Measurements from ENCODE around the gene MAP3K7. TPM values are rescaled to one million over a fixed set of nuclear protein-coding genes. Genes with fewer than 3 reads are reported as not detected.
A peak's percentile ranks its signal among the peaks of the same experiment; 100 is the strongest.

The MAP3K7 gene
- total RNA-seq, 5 donors from 2014 or later (not counting 1 experiment from before 2014, with no cell fraction given) = 21.1 to 25.6 (median 24.2) TPM

GRCh38 chr6:90480666-90481065 lies 106.2 kb downstream of the MAP3K7 start:
- WGBS (ENCODE audit: insufficient coverage) = 100% methylated on average over 1 of the region's 4 CpGs

GRCh38 chr6:90479603-90479926 lies 107.3 kb downstream of the MAP3K7 start:
- Mint-ChIP-seq H3K27me3 (no peaks in the 10 kb centered on the region), H3K27ac (peak overlapping the region in 1 of 2 donors; percentile 31), H3K36me3 (no peaks in the 10 kb centered on the region), H3K4me1 (peaks cover 21 to 35% (median 35%) of the 10 kb centered on the region in 3 donors), H3K4me3 (no peak overlapping the region), H3K9me3 (no peaks in the 10 kb centered on the region)
- WGBS (ENCODE audit: insufficient coverage) = no CpG with 5 or more reads among the region's 1 CpG
- DNase-seq = no peak
- Histone ChIP-seq H3K4me3 (ENCODE audit: control insufficient read depth in 1 of 2, extremely low read depth in 1 of 2, low read length in 1 of 2) (no peak overlapping the region), H3K36me3 (ENCODE audit: control insufficient read depth in 2 of 2, extremely low read depth in 1 of 2, insufficient read depth in 1 of 2, low read length in 1 of 2) (no peaks in the 10 kb centered on the region), H3K27me3 (replicated peaks in 1 of 2; ENCODE audit: control insufficient read depth in 2 of 2, extremely low read depth in 1 of 2, insufficient read depth in 2 of 2, low read length in 1 of 2) (no peaks in the 10 kb centered on the region), H3K27ac (ENCODE audit: low read length) (no peak overlapping the region), H3K9me3 (no peaks in the 10 kb centered on the region), H3K4me1 (ENCODE audit: control insufficient read depth in 1 of 2, extremely low read depth in 1 of 2, insufficient read depth in 2 of 2, low read length in 2 of 2) (peaks cover 2 to 8% of the 10 kb centered on the region in 2 experiments)
- ATAC-seq (replicated peaks in 1 of 4) = peak in 2 of 4 experiments; percentile 5 to 10
- CTCF ChIA-PET = interaction anchor here (0.6 to 10.7 kb wide), 29 partner anchors 11 to 1047 kb away, joined by 3 to 198 read pairs (median 4); partner anchors contain the start of genes ANKRD6 (in 1 of the 2) and MDN1 (in 1 of the 2)
- POLR2A ChIA-PET = interaction anchor here in 1 of 2 donors (0.6 kb wide), 1 partner anchor 1538 kb away, joined by 8 read pairs; no protein-coding TSS in a partner anchor

More at GRCh38 chr6:90480666-90481065, 106.2 kb downstream of the MAP3K7 start:
- Mint-ChIP-seq H3K27ac (no peak overlapping the region), H3K27me3 (no peaks in the 10 kb centered on the region), H3K36me3 (no peaks in the 10 kb centered on the region), H3K9me3 (peaks cover 0 to 2% (median 0%) of the 10 kb centered on the region in 3 donors), H3K4me1 (peaks cover 21 to 30% (median 28%) of the 10 kb centered on the region in 3 donors), H3K4me3 (no peak overlapping the region)
- DNase-seq = no peak
- Histone ChIP-seq H3K4me3 (ENCODE audit: control insufficient read depth in 1 of 2, extremely low read depth in 1 of 2, low read length in 1 of 2) (no peak overlapping the region), H3K9me3 (no peaks in the 10 kb centered on the region), H3K4me1 (ENCODE audit: control insufficient read depth in 1 of 2, extremely low read depth in 1 of 2, insufficient read depth in 2 of 2, low read length in 2 of 2) (peaks cover 2 to 8% of the 10 kb centered on the region in 2 experiments), H3K27ac (ENCODE audit: low read length) (no peak overlapping the region), H3K36me3 (ENCODE audit: control insufficient read depth in 2 of 2, extremely low read depth in 1 of 2, insufficient read depth in 1 of 2, low read length in 1 of 2) (no peaks in the 10 kb centered on the region), H3K27me3 (replicated peaks in 1 of 2; ENCODE audit: control insufficient read depth in 2 of 2, extremely low read depth in 1 of 2, insufficient read depth in 2 of 2, low read length in 1 of 2) (no peaks in the 10 kb centered on the region)
- POLR2A ChIA-PET = no interaction called here
- no peak for ATAC-seq (replicated peaks in 1 of 4)
- CTCF ChIA-PET = interaction anchor here (0.9 to 10.7 kb wide), 7 partner anchors 19 to 540 kb away, joined by 3 to 198 read pairs (median 3); no protein-coding TSS in a partner anchor

GRCh38 chr6:90478789-90479602 lies 107.9 kb downstream of the MAP3K7 start:
- no peak overlapping the region for H3K27ac ChIP-seq (ENCODE audit: low read length)
- peak overlapping the region; percentile 31 to 84 for H3K27ac Mint-ChIP-seq
- no peaks in the 10 kb centered on the region for H3K36me3 Mint-ChIP-seq
- H3K9me3 ChIP-seq = no peaks in the 10 kb centered on the region
- WGBS (ENCODE audit: insufficient coverage) = 87% methylated on average over 5 of the region's 15 CpGs
- no peaks in the 10 kb centered on the region for H3K36me3 ChIP-seq (ENCODE audit: control insufficient read depth in 2 of 2, extremely low read depth in 1 of 2, insufficient read depth in 1 of 2, low read length in 1 of 2)
- no peak overlapping the region for H3K4me3 ChIP-seq (ENCODE audit: control insufficient read depth in 1 of 2, extremely low read depth in 1 of 2, low read length in 1 of 2)
- peak overlapping the region in 1 of 3 donors; percentile 26 for H3K4me3 Mint-ChIP-seq
- CTCF ChIA-PET = interaction anchor here (0.5 to 10.7 kb wide), 34 partner anchors 11 to 1046 kb away, joined by 3 to 198 read pairs (median 4); partner anchors contain the start of genes ANKRD6 (in 1 of the 2) and MDN1 (in 1 of the 2)
- POLR2A ChIA-PET = interaction anchor here (0.5 to 0.6 kb wide), 3 partner anchors 538 to 1537 kb away, joined by 3 to 8 read pairs (median 6); no protein-coding TSS in a partner anchor
- H3K4me1 Mint-ChIP-seq = peaks cover 25 to 41% (median 40%) of the 10 kb centered on the region in 3 donors
- H3K4me1 ChIP-seq (ENCODE audit: control insufficient read depth in 1 of 2, extremely low read depth in 1 of 2, insufficient read depth in 2 of 2, low read length in 2 of 2) = peaks cover 2 to 10% of the 10 kb centered on the region in 2 experiments
- peak; percentile 59 to 91 (median 71) for DNase-seq
- ATAC-seq (replicated peaks in 1 of 4) = peak; percentile 98 to 99 (median 99)
- H3K9me3 Mint-ChIP-seq = no peaks in the 10 kb centered on the region
- H3K27me3 Mint-ChIP-seq = no peaks in the 10 kb centered on the region
- H3K27me3 ChIP-seq (replicated peaks in 1 of 2; ENCODE audit: control insufficient read depth in 2 of 2, extremely low read depth in 1 of 2, insufficient read depth in 2 of 2, low read length in 1 of 2) = no peaks in the 10 kb centered on the region

- no peaks in the 10 kb centered on the region for H3K36me3 Mint-ChIP-seq
Measured at GRCh38 chr6:90478278-90478677, 108.6 kb downstream of the MAP3K7 start.

GRCh38 chr6:90477366-90477765 lies 109.5 kb downstream of the MAP3K7 start:
- H3K36me3 Mint-ChIP-seq = no peaks in the 10 kb centered on the region
- Histone ChIP-seq H3K36me3 (ENCODE audit: control insufficient read depth in 2 of 2, extremely low read depth in 1 of 2, insufficient read depth in 1 of 2, low read length in 1 of 2) (no peaks in the 10 kb centered on the region), H3K27ac (ENCODE audit: low read length) (no peak overlapping the region), H3K4me3 (ENCODE audit: control insufficient read depth in 1 of 2, extremely low read depth in 1 of 2, low read length in 1 of 2) (no peak overlapping the region), H3K4me1 (ENCODE audit: control insufficient read depth in 1 of 2, extremely low read depth in 1 of 2, insufficient read depth in 2 of 2, low read length in 2 of 2) (peaks cover 13 to 23% of the 10 kb centered on the region in 2 experiments), H3K27me3 (replicated peaks in 1 of 2; ENCODE audit: control insufficient read depth in 2 of 2, extremely low read depth in 1 of 2, insufficient read depth in 2 of 2, low read length in 1 of 2) (no peaks in the 10 kb centered on the region), H3K9me3 (no peaks in the 10 kb centered on the region)
- H3K4me3 Mint-ChIP-seq = no peak overlapping the region
- DNase-seq = no peak
- peak overlapping the region; percentile 23 to 55 for H3K27ac Mint-ChIP-seq
- CTCF ChIA-PET = interaction anchor here (0.6 to 10.7 kb wide), 11 partner anchors 10 to 707 kb away, joined by 3 to 198 read pairs (median 3); no protein-coding TSS in a partner anchor
- peaks cover 41 to 57% (median 57%) of the 10 kb centered on the region in 3 donors for H3K4me1 Mint-ChIP-seq
- no peaks in the 10 kb centered on the region for H3K27me3 Mint-ChIP-seq
- POLR2A ChIA-PET = interaction anchor here (0.6 to 0.9 kb wide), 3 partner anchors 206 to 537 kb away, joined by 3 to 6 read pairs (median 4); no protein-coding TSS in a partner anchor
- H3K9me3 Mint-ChIP-seq = no peaks in the 10 kb centered on the region
- ATAC-seq (replicated peaks in 1 of 4) = no peak
- 95% methylated on average over 3 of the region's 4 CpGs for WGBS (ENCODE audit: insufficient coverage)

More at GRCh38 chr6:90478278-90478677, 108.6 kb downstream of the MAP3K7 start:
- ATAC-seq (replicated peaks in 1 of 4) (no peak), DNase-seq (no peak)
- Histone ChIP-seq H3K4me1 (ENCODE audit: control insufficient read depth in 1 of 2, extremely low read depth in 1 of 2, insufficient read depth in 2 of 2, low read length in 2 of 2) (peaks cover 6 to 14% of the 10 kb centered on the region in 2 experiments), H3K4me3 (ENCODE audit: control insufficient read depth in 1 of 2, extremely low read depth in 1 of 2, low read length in 1 of 2) (no peak overlapping the region), H3K27ac (ENCODE audit: low read length) (no peak overlapping the region), H3K27me3 (replicated peaks in 1 of 2; ENCODE audit: control insufficient read depth in 2 of 2, extremely low read depth in 1 of 2, insufficient read depth in 2 of 2, low read length in 1 of 2) (no peaks in the 10 kb centered on the region), H3K9me3 (no peaks in the 10 kb centered on the region), H3K36me3 (ENCODE audit: control insufficient read depth in 2 of 2, extremely low read depth in 1 of 2, insufficient read depth in 1 of 2, low read length in 1 of 2) (no peaks in the 10 kb centered on the region)
- H3K27me3 Mint-ChIP-seq = no peaks in the 10 kb centered on the region
- peak overlapping the region; percentile 15 to 61 for H3K27ac Mint-ChIP-seq
- H3K4me3 Mint-ChIP-seq = no peak overlapping the region
- no peaks in the 10 kb centered on the region for H3K9me3 Mint-ChIP-seq
- peaks cover 32 to 48% (median 47%) of the 10 kb centered on the region in 3 donors for H3K4me1 Mint-ChIP-seq
- POLR2A ChIA-PET = no interaction called here
- 100% methylated on average over 4 of the region's 4 CpGs for WGBS (ENCODE audit: insufficient coverage)
- CTCF ChIA-PET = interaction anchor here (0.5 to 10.7 kb wide), 15 partner anchors 10 to 632 kb away, joined by 3 to 198 read pairs (median 4); no protein-coding TSS in a partner anchor

- peak overlapping the region in 1 of 2 donors; percentile 36 for H3K4me3 ChIP-seq (ENCODE audit: control insufficient read depth in 1 of 2, extremely low read depth in 1 of 2, low read length in 1 of 2)
- CTCF ChIA-PET = interaction anchor here in 1 of 2 donors (0.7 to 10.7 kb wide), 3 partner anchors 73 to 532 kb away, joined by 3 to 198 read pairs (median 3); no protein-coding TSS in a partner anchor
Measured at GRCh38 chr6:90472716-90473115, 114.2 kb downstream of the MAP3K7 start.

More at GRCh38 chr6:90472716-90473115, 114.2 kb downstream of the MAP3K7 start:
- no peaks in the 10 kb centered on the region for H3K27me3 Mint-ChIP-seq
- Histone ChIP-seq H3K36me3 (ENCODE audit: control insufficient read depth in 2 of 2, extremely low read depth in 1 of 2, insufficient read depth in 1 of 2, low read length in 1 of 2) (no peaks in the 10 kb centered on the region), H3K27me3 (replicated peaks in 1 of 2; ENCODE audit: control insufficient read depth in 2 of 2, extremely low read depth in 1 of 2, insufficient read depth in 2 of 2, low read length in 1 of 2) (no peaks in the 10 kb centered on the region), H3K4me1 (ENCODE audit: control insufficient read depth in 1 of 2, extremely low read depth in 1 of 2, insufficient read depth in 2 of 2, low read length in 2 of 2) (peaks cover 18 to 26% of the 10 kb centered on the region in 2 experiments), H3K9me3 (no peaks in the 10 kb centered on the region), H3K27ac (ENCODE audit: low read length) (no peak overlapping the region)
- WGBS (ENCODE audit: insufficient coverage) = 16% methylated on average over 8 of the region's 9 CpGs
- no peaks in the 10 kb centered on the region for H3K36me3 Mint-ChIP-seq
- peak overlapping the region; percentile 42 to 58 (median 49) for H3K4me3 Mint-ChIP-seq
- POLR2A ChIA-PET = interaction anchor here in 1 of 2 donors (0.6 kb wide), 1 partner anchor 520 kb away, joined by 4 read pairs; no protein-coding TSS in a partner anchor
- peak overlapping the region; percentile 19 to 36 for H3K27ac Mint-ChIP-seq
- H3K4me1 Mint-ChIP-seq = peaks cover 45 to 56% (median 54%) of the 10 kb centered on the region in 3 donors
- ATAC-seq (replicated peaks in 1 of 4) (peak; percentile 37 to 71 (median 62)), DNase-seq (peak in 11 of 35 experiments; percentile 4 to 51 (median 20))
- no peaks in the 10 kb centered on the region for H3K9me3 Mint-ChIP-seq
